Activated T-helper 1 cell treated with anti-CD3 and anti-CD28 coated beads, Interleukin-12 subunit alpha, Interleukin-12 subunit beta, Interleukin-2, Interleukin-4 antibody, amounts not matched to agents 30 ng/mL and 10 ng/mL and 1 ng/mL, durations not matched to agents 14 hours and 24 hours and 36 hours (primary cell): Measurements from ENCODE around the gene PCNX2. TPM values are rescaled to one million over a fixed set of nuclear protein-coding genes. Genes with fewer than 3 reads are reported as not detected.

Experiments
- DNase-seq: peaks from one replicate; pipeline ENCODE4 v3.0.0; 2021; ENCODE audit warnings: low spot score
- H3K27ac Mint-ChIP-seq: one replicate; pipeline ENCODE4 v1.8.0; 2021; ENCODE audit warnings: mild to moderate bottlenecking, mixed read lengths
- H3K27me3 Mint-ChIP-seq: one replicate; pipeline ENCODE4 v1.8.0; 2022; ENCODE audit warnings: mild to moderate bottlenecking, moderate library complexity, mixed read lengths; ENCODE audit not compliant: insufficient read depth
- H3K36me3 Mint-ChIP-seq: one replicate; pipeline ENCODE4 v1.8.0; 2021; ENCODE audit warnings: low read depth, mixed read lengths
- H3K4me1 Mint-ChIP-seq: one replicate; pipeline ENCODE4 v1.8.0; 2021; ENCODE audit warnings: low read depth, mixed read lengths
- H3K4me3 Mint-ChIP-seq: one replicate; pipeline ENCODE4 v1.8.0; 2021; ENCODE audit warnings: mild to moderate bottlenecking, moderate library complexity, mixed read lengths
- H3K9me3 Mint-ChIP-seq: one replicate; pipeline ENCODE4 v1.8.0; 2021; ENCODE audit warnings: mixed read lengths
- intact Hi-C: fragments of 100-400 bp; cut with micrococcal nuclease; formaldehyde crosslinking; loops from one replicate; pipeline ENCODE4 v1.15.1; 2024
- total RNA-seq: library from RNA; stranded (reverse); gene quantifications from 2 replicates; pipeline ENCODE4 v1.2.3, GENCODE V29; 2022

The PCNX2 gene
- total RNA-seq, 1 donor from 2014 or later = 33.7 TPM

DNA sequence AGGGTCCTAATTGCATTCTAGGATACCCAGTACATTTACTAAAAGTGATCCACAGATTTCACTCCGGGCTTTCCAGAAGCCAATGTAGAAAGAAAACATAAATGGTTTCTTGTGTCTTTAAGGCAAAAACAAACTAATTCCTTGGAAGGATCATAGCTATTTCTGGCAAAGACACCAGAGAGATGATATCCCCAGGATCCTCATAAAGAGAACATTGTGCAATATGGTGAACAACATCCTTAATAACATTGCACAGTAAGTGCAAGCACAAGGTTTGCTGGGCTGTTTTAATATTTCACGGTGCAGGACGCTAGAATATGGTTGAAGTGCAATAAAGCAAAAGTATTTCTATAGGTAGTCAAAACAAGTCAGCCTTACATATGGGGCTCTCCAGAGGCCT lies 262.2 kb downstream of the PCNX2 start:
- no peak overlapping the region for H3K27ac Mint-ChIP-seq
- H3K27me3 Mint-ChIP-seq = no peaks in the 10 kb centered on the region
- H3K9me3 Mint-ChIP-seq = no peaks in the 10 kb centered on the region
- no peak for DNase-seq
- intact Hi-C loops = no loop called here
- H3K4me1 Mint-ChIP-seq = no peaks in the 10 kb centered on the region
- H3K4me3 Mint-ChIP-seq = no peak overlapping the region
- H3K36me3 Mint-ChIP-seq = peaks cover 3% of the 10 kb centered on the region

DNA sequence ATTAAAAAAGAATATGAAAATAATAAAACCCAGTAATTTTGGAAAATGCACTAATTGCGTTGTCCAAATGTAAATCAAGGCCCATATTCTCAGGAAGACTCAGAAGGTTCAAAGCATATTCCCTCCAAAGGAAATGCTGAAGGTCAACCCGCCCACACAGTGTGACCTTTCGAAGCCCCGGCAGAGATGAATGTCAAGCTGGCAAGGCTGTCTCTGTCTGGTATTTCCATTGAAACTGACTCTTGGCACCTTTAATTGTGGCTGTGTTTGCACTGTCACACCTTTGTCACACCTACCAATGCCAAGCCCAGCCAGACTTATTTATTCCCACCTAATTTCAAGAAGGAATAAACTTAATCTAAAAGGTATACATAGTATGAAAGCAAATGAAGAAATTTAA lies 262.6 kb downstream of the PCNX2 start:
- no peak overlapping the region for H3K27ac Mint-ChIP-seq

DNA sequence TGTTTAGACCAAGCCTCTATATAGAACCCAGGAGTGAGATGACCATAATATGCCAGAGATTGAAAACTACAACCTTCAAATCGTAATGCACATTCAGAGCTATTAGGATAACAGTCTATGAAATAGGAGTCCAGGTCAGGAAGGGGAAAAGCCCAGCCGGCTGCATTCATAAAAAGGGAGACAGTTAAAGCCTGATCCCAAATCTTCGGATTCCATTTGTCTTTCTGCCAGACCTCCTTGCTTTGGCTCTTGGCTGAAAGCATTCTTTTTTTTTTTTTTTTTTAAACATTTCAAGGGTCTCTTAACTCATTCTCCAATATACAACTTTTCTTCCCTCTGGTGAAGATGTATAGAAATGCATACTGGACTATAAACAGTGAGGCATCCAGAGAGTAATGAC lies 264.0 kb downstream of the PCNX2 start:
- intact Hi-C loops = no loop called here
- DNase-seq = no peak
- Mint-ChIP-seq H3K4me3 (no peak overlapping the region), H3K9me3 (no peaks in the 10 kb centered on the region), H3K36me3 (peaks cover 3% of the 10 kb centered on the region), H3K27me3 (no peaks in the 10 kb centered on the region), H3K27ac (no peak overlapping the region), H3K4me1 (no peaks in the 10 kb centered on the region)

More for the DNA sequence above, 262.6 kb downstream of the PCNX2 start:
- intact Hi-C loops = no loop called here
- Mint-ChIP-seq H3K9me3 (no peaks in the 10 kb centered on the region), H3K4me1 (no peaks in the 10 kb centered on the region), H3K4me3 (no peak overlapping the region), H3K27me3 (no peaks in the 10 kb centered on the region), H3K36me3 (peaks cover 3% of the 10 kb centered on the region)
- DNase-seq = no peak

DNA sequence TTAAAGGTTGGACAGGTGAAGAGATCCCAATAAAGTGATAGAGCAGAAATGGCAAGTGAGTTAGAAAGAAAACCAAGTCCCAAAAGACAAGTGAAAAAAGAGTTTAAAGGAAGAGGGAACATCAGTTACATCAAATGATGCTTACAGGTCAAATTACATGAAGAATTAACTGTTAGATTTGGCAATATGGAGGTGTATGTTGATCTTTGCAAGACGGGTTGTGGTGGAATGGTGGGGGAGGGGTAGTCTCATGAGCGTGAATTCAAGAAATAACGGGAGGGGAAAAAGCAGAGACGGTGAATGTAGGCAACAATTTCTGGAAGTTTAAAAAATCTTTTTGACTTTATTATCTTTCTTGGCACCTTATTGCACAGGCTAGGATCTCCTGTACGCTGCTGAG lies 268.5 kb downstream of the PCNX2 start:
- Mint-ChIP-seq H3K27ac (no peak overlapping the region), H3K9me3 (no peaks in the 10 kb centered on the region), H3K36me3 (peaks cover 6% of the 10 kb centered on the region), H3K4me3 (no peak overlapping the region), H3K4me1 (no peaks in the 10 kb centered on the region), H3K27me3 (no peaks in the 10 kb centered on the region)
- no peak for DNase-seq
- intact Hi-C loops = no loop called here

DNA sequence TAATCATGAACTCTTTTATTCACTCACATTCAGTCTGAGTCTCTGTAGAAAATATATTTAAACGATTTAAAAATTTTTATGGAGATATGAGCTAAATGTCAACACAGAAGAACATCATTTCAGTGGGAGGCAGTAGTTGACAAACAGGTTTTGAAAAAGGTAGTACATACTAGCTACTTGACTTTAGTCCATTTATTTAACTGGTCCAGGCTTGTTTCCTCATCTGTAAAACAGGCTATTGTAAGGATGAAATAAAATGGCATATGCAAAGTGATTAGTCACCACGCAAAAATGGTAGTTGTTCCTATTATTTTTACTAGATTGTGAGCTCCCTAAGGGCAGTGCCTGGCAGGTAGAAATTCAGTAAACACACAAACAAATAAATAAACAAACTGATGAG lies 270.0 kb downstream of the PCNX2 start:
- no peak for DNase-seq
- peaks cover 2% of the 10 kb centered on the region for H3K36me3 Mint-ChIP-seq
- no peaks in the 10 kb centered on the region for H3K9me3 Mint-ChIP-seq
- no peak overlapping the region for H3K27ac Mint-ChIP-seq
- intact Hi-C loops = loop anchor here (2.0 kb wide), 1 partner anchor 391 kb away; no protein-coding TSS in a partner anchor
- H3K4me1 Mint-ChIP-seq = no peaks in the 10 kb centered on the region
- H3K27me3 Mint-ChIP-seq = no peaks in the 10 kb centered on the region
- no peak overlapping the region for H3K4me3 Mint-ChIP-seq

DNA sequence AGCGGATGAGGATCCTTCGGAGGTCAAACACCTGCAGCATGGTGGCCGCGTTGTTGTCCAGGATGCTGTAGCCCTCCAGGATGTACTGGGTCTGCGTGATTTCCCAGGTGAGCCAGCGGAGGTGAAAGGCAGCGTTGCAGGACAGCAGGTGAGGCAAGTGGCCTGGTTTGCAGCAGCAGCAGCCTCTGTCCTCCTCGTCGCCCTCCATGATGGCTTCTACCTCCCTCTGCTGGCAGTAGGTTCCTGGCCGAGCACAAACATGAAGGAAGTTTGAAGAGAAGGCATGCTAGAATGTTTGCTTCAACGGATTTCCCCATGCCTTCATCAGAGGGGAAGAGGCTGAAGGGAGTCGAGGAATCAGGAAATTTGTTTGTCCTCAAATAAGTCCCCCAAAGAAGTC lies 270.4 kb downstream of the PCNX2 start:
- intact Hi-C loops = loop anchor here (2.0 kb wide), 1 partner anchor 390 kb away; no protein-coding TSS in a partner anchor
- DNase-seq = no peak
- no peak overlapping the region for H3K4me3 Mint-ChIP-seq
- H3K36me3 Mint-ChIP-seq = peaks cover 2% of the 10 kb centered on the region
- H3K4me1 Mint-ChIP-seq = no peaks in the 10 kb centered on the region
- H3K27me3 Mint-ChIP-seq = no peaks in the 10 kb centered on the region
- H3K9me3 Mint-ChIP-seq = no peaks in the 10 kb centered on the region
- H3K27ac Mint-ChIP-seq = no peak overlapping the region

DNA sequence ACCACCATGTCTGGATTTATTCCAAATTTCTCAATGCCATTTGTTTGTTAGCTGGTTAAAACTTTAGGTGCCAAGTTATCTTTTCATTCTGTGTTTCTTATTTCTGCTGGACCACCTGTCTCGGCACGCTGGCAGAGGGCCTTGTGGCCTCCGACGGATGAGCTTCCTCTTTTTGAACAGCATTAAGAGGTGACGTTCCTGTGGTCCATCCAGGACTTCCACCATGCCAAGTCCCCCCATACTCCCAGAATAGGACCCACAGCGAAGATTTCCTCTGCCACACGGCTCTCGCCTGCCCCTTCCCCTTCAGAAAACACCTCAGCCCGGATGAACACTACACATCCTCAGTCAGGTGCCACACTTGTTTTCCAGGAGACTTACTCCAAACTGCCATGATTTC lies 271.3 kb downstream of the PCNX2 start:
- no peaks in the 10 kb centered on the region for H3K4me1 Mint-ChIP-seq
- peaks cover 3% of the 10 kb centered on the region for H3K36me3 Mint-ChIP-seq
- intact Hi-C loops = loop anchor here (2.0 kb wide), 1 partner anchor 389 kb away; no protein-coding TSS in a partner anchor
- no peak overlapping the region for H3K4me3 Mint-ChIP-seq
- no peak overlapping the region for H3K27ac Mint-ChIP-seq
- DNase-seq = no peak
- no peaks in the 10 kb centered on the region for H3K27me3 Mint-ChIP-seq
- H3K9me3 Mint-ChIP-seq = no peaks in the 10 kb centered on the region

DNA sequence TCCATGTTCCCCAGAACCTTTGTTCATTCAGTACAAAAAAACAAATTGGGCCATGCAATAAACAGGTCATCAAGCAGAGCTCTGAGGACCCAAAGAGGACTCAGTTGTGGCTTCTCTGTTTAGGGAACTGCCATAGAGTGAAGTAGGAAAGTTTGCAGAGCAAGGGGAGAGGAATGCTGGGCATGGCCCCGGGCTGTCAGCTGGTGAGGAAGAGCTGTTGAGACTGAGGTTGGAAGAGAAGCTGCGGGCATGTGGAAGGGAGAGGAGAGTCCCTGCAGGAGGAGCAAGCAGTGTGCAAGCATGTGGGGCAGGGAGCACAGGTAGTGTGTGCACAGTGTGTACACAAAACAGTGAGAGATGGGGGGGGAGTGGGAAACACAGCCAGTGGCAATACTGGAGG lies 273.3 kb downstream of the PCNX2 start:
- H3K4me1 Mint-ChIP-seq = no peaks in the 10 kb centered on the region
- no peak for DNase-seq
- peaks cover 8% of the 10 kb centered on the region for H3K36me3 Mint-ChIP-seq
- no peaks in the 10 kb centered on the region for H3K9me3 Mint-ChIP-seq
- no peak overlapping the region for H3K27ac Mint-ChIP-seq
- H3K4me3 Mint-ChIP-seq = no peak overlapping the region
- intact Hi-C loops = no loop called here
- H3K27me3 Mint-ChIP-seq = no peaks in the 10 kb centered on the region

DNA sequence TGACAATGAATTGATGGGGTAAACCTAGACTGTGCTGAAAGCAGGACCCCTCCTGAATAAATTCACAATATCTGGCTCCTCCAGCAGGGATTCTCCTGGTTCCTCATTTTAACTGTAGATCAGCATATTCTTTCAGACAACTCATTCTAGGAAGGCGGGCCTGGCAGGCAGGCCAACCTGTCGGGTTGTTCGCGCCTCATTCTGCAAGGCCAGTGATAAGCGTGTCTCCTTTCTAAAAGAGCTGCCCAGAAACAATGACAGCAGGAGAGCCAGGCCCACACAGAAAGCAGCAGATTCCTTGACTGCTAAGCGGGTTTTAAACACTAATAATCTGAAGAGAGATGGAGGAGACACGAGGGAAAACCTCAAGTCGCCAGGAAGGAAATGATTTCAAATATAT lies 275.1 kb downstream of the PCNX2 start:
- Mint-ChIP-seq H3K4me3 (no peak overlapping the region), H3K36me3 (peaks cover 17% of the 10 kb centered on the region), H3K4me1 (peaks cover 11% of the 10 kb centered on the region), H3K9me3 (no peaks in the 10 kb centered on the region), H3K27ac (no peak overlapping the region), H3K27me3 (no peaks in the 10 kb centered on the region)
- no peak for DNase-seq
- intact Hi-C loops = no loop called here

DNA sequence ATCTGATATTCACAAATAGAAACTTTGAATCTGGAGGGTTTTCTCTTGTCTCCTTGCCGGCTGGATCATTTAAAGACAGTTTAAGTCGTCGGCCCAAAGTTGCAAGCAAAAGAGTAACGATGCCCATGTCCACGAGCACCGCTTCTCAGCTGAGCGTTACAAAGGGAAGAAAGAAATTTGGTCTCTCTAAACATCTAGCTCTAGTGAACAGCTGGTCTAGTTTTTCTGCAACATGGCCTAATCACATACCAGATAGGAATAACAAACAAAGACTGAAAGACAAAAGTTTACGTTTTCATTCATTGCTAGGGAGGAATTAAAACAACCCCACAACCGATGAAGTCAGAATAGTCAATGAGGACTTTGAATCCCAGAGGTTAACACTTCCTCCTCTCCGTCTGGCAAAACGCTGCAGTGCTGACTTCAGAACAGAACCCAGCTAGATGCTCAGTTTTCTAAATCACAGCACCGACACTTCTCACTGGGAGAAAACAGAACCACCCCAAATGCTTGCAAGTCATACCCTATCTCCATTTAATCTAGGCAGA lies 275.7 kb downstream of the PCNX2 start:
- H3K4me1 Mint-ChIP-seq = peaks cover 11% of the 10 kb centered on the region
- DNase-seq = no peak
- no peaks in the 10 kb centered on the region for H3K9me3 Mint-ChIP-seq
- no peaks in the 10 kb centered on the region for H3K27me3 Mint-ChIP-seq
- no peak overlapping the region for H3K4me3 Mint-ChIP-seq
- no peak overlapping the region for H3K27ac Mint-ChIP-seq
- peaks cover 18% of the 10 kb centered on the region for H3K36me3 Mint-ChIP-seq
- intact Hi-C loops = no loop called here

DNA sequence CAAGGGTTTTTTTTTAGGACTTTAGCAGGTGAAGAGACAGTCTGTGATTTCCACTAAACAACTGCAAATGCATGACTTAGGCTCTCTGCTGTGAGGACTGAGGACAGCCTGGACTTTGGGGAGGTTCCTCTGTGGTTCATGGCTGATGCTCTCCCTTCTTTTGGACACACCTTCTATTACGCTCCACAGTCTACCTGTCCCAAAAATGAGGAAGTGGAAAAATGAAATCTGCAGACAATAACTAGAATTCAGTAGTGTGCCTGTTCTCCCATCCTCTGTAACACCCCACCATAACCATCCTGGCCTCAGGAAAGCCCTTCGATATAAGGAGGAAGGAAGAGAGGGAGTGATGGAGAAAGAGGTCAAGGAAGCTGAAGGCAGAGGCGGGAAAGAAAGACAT lies 276.4 kb downstream of the PCNX2 start:
- intact Hi-C loops = no loop called here
- Mint-ChIP-seq H3K4me3 (no peak overlapping the region), H3K36me3 (peaks cover 22% of the 10 kb centered on the region), H3K9me3 (no peaks in the 10 kb centered on the region), H3K27me3 (no peaks in the 10 kb centered on the region), H3K4me1 (peaks cover 11% of the 10 kb centered on the region), H3K27ac (no peak overlapping the region)
- no peak for DNase-seq

DNA sequence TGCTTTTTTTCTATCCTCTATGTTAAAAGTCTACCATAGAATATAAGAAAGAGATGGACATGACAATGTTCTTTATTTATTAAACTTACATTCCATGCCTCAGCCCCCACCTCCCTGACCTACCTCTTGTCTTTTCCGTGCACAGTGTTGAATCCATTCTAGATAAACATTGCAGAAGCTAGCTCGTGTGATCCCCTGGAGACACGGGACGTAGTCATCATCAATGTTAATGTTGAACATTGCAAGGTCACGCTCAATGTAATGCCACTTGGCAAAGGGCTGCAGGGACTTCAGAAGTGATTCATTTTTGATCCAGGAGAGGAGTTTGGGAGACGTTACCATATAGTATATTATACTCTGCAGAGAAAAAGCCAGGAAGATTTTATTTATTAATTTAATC lies 278.7 kb downstream of the PCNX2 start:
- no peaks in the 10 kb centered on the region for H3K9me3 Mint-ChIP-seq
- H3K27me3 Mint-ChIP-seq = no peaks in the 10 kb centered on the region
- DNase-seq = no peak
- H3K4me1 Mint-ChIP-seq = peaks cover 11% of the 10 kb centered on the region
- no peak overlapping the region for H3K27ac Mint-ChIP-seq
- H3K4me3 Mint-ChIP-seq = no peak overlapping the region
- intact Hi-C loops = no loop called here
- H3K36me3 Mint-ChIP-seq = peaks cover 39% of the 10 kb centered on the region

DNA sequence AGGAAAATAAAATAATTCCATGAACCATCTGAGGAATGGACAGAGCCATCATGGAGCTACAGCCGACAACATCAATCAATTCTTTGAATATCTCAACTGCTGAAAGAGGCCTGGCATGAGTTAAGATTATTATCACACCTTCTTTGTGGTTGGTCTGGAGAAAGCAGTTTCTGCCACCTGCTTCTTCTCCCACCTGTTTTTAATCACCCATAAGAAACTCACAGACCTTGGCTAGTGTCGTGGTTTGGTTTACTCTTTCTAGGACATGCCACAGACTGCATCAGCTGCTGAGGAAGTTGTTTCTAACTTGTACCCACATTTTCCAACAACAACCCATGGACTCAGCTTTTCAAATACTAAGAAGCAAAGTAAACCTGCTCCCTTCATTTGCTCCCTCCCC lies 279.6 kb downstream of the PCNX2 start:
- intact Hi-C loops = no loop called here
- peaks cover 40% of the 10 kb centered on the region for H3K36me3 Mint-ChIP-seq
- peaks cover 11% of the 10 kb centered on the region for H3K4me1 Mint-ChIP-seq
- no peak for DNase-seq
- H3K4me3 Mint-ChIP-seq = no peak overlapping the region
- no peak overlapping the region for H3K27ac Mint-ChIP-seq
- H3K9me3 Mint-ChIP-seq = no peaks in the 10 kb centered on the region
- no peaks in the 10 kb centered on the region for H3K27me3 Mint-ChIP-seq

DNA sequence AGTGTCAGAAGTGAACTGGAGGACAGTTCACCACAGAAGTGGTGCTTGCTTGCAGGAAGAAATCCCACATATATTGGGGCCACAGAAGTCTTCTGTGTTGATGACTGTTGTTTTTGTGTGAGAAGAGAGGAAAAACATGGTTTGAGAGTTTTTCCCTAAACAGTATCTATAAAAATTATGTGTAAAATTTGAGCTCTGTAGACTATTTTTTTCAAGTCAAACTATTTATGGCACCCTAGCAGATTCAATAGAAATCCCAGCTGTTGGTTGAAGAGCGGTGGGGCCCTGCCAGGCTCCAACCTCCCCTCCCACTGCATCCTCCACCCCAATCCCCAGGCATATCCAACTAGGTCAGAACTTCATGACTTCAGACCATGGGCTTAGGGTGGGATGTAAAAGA lies 283.5 kb downstream of the PCNX2 start:
- H3K27ac Mint-ChIP-seq = no peak overlapping the region

More for the DNA sequence above, 283.5 kb downstream of the PCNX2 start:
- Mint-ChIP-seq H3K9me3 (no peaks in the 10 kb centered on the region), H3K4me3 (no peak overlapping the region), H3K27me3 (no peaks in the 10 kb centered on the region), H3K36me3 (peaks cover 42% of the 10 kb centered on the region), H3K4me1 (peaks cover 11% of the 10 kb centered on the region)
- intact Hi-C loops = no loop called here
- DNase-seq = no peak
